Mesodermal cell (in vitro differentiated cells): ENCODE data around the gene SPCS2.
"Not testable (repeated sequence)": the region's sequence is repeated elsewhere in the genome, so short reads cannot be mapped to it uniquely, and the experiment has no call there.

Experiments
- H3K27ac ChIP-seq: 2 replicates; pipeline ENCODE4 v1.7.0; 2013; ENCODE audit warnings: mild to moderate bottlenecking, low read depth, low read length, moderate library complexity; ENCODE audit not compliant: severe bottlenecking
- H3K36me3 ChIP-seq: 2 replicates; pipeline ENCODE4 v1.7.1; 2013; ENCODE audit warnings: mild to moderate bottlenecking, low read length, moderate library complexity; ENCODE audit not compliant: control insufficient read depth, insufficient read depth
- H3K4me1 ChIP-seq: one replicate; pipeline ENCODE4 v1.7.1; 2013; ENCODE audit warnings: mild to moderate bottlenecking, low read length; ENCODE audit not compliant: insufficient read depth, control insufficient read depth, poor library complexity, severe bottlenecking
- H3K4me3 ChIP-seq: 2 replicates; pipeline ENCODE4 v1.7.0; 2013; ENCODE audit warnings: low read length, control low read depth, mild to moderate bottlenecking; ENCODE audit not compliant: insufficient read depth, poor library complexity, severe bottlenecking; ENCODE audit errors: extremely low read depth
- H3K9me3 ChIP-seq: 2 replicates; pipeline ENCODE4 v1.7.1; 2013; ENCODE audit warnings: mild to moderate bottlenecking, low read length, moderate library complexity; ENCODE audit not compliant: control insufficient read depth
- WGBS, 2 experiments: methylation state at CpG; one replicate each; pipeline ENCODE4 v1.1.5; 2013; ENCODE audit warnings: missing lambda C conversion rate in 2 of 2; ENCODE audit not compliant: insufficient coverage in 2 of 2; 5-methylcytosine and 5-hydroxymethylcytosine counted together

SPCS2 gene

GRCh38 chr11:74971424-74971823 is 22.4 kb downstream of the SPCS2 start:
- Histone ChIP-seq H3K9me3 (no peaks in the 10 kb centered on the region), H3K36me3 (peaks cover 84% of the 10 kb centered on the region), H3K4me1 (no peaks in the 10 kb centered on the region), H3K4me3 (no peak overlapping the region), H3K27ac (no peak overlapping the region)
- WGBS, 2 experiments, result 91 to 95% methylated on average over 2 of the region's 6 CpGs

DNA sequence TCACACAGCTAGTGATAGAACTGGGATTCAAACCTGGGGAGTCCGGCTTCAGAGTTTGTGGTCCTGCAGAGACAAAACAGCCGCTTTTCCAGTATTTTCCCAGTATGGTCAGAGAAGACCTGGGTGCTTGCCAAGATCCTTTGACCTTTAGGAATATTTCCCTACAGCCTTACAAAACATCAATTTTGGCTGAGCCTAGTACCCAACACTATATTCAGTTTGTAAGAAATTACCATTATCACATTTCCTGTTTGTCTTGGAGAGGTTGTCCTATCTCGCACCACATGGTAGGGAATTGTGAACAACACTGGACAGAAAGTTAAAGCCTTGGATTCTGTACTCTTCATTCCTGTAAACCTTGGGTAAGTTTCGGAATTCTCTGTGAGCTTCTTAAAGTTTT is 29.0 kb downstream of the SPCS2 start:
- Histone ChIP-seq H3K36me3 (peaks cover 63% of the 10 kb centered on the region), H3K4me1 (no peaks in the 10 kb centered on the region), H3K27ac (no peak overlapping the region), H3K4me3 (no peak overlapping the region), H3K9me3 (no peaks in the 10 kb centered on the region)
- 95 to 96% methylated on average over 3 of the region's 4 CpGs for WGBS, 2 experiments

DNA sequence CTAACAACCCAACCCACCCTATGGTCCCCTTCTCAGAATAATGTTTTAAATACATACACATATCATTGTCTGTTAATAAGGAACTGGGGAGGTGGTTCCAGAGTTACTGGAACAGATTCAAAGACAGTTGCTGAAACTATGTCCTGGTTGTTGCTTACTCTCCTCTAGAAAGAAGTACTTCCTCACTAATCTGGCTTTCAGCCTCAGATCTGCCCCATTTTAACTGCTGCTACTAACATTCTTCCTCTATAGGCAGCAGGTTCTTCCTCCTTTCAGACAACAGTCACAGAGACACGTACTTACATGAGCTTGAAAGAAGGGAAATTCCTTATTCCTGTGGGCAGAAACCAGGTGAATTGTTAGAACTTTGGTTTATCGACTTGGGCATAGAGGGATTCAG is 31.6 kb downstream of the SPCS2 start:
- Histone ChIP-seq H3K9me3 (no peaks in the 10 kb centered on the region), H3K36me3 (peaks cover 41% of the 10 kb centered on the region), H3K4me3 (no peak overlapping the region), H3K27ac (no peak overlapping the region), H3K4me1 (no peaks in the 10 kb centered on the region)
- 95 to 100% methylated on average over 1 to 2 of the region's 2 CpGs for WGBS, 2 experiments

DNA sequence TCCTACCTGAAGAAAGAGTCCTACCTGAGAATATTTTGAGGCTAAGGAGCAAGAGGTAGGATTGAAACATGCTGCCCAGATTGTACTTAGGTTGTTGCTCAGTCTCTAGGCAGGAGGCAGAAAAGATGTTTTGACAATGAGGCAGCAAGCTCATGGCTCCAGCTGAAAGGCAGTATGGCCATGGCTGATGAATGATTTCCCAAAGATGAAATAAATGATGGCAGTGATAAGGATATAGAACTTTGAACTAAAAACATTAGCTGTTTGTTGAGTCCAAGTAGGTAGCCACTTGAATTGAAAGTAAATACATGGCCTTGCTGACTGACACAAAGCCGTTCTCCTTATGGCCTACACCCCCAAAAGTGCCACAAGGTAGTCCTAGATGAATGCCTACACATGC is 32.8 kb downstream of the SPCS2 start:
- Histone ChIP-seq H3K9me3 (no peaks in the 10 kb centered on the region), H3K4me3 (no peak overlapping the region), H3K4me1 (no peaks in the 10 kb centered on the region), H3K36me3 (peaks cover 29% of the 10 kb centered on the region), H3K27ac (no peak overlapping the region)
- 100% methylated on average over 1 of the region's 1 CpG; no CpG with 5 or more reads in 1 of the 2 experiments for WGBS, 2 experiments

- no peak overlapping the region for H3K4me3 ChIP-seq
- no peaks in the 10 kb centered on the region for H3K9me3 ChIP-seq
- no peak overlapping the region for H3K27ac ChIP-seq
- H3K4me1 ChIP-seq, result no peaks in the 10 kb centered on the region
- WGBS, 2 experiments, result 92 to 100% methylated on average over 1 to 2 of the region's 3 CpGs
- H3K36me3 ChIP-seq, result peaks cover 14% of the 10 kb centered on the region
Measured at GRCh38 chr11:74984070-74984469, 35.0 kb downstream of the SPCS2 start.

- peaks cover 10% of the 10 kb centered on the region for H3K36me3 ChIP-seq
- no peaks in the 10 kb centered on the region for H3K4me1 ChIP-seq
- no peaks in the 10 kb centered on the region for H3K9me3 ChIP-seq
- H3K27ac ChIP-seq, result no peak overlapping the region
- 90 to 100% methylated on average over 1 to 2 of the region's 2 CpGs for WGBS, 2 experiments
- H3K4me3 ChIP-seq, result no peak overlapping the region
Measured at GRCh38 chr11:74984730-74985129, 35.7 kb downstream of the SPCS2 start.

GRCh38 chr11:74988541-74989259 is 39.6 kb downstream of the SPCS2 start, which contains the start of gene NEU3:
Gene NEU3, plus strand, starts transcription at chr11:74988933. Its CDS starts 128 bp downstream, at chr11:74989061.
- WGBS, 2 experiments, result 0 to 1% methylated on average over 35 to 39 of the region's 46 CpGs
- Histone ChIP-seq H3K4me3 (peak within 1 kb of the TSS; percentile 74), H3K27ac (peak within 1 kb of the TSS; percentile 59), H3K4me1 (no peaks in the 10 kb centered on the region), H3K36me3 (no peaks in the 10 kb centered on the region), H3K9me3 (no peaks in the 10 kb centered on the region)

DNA sequence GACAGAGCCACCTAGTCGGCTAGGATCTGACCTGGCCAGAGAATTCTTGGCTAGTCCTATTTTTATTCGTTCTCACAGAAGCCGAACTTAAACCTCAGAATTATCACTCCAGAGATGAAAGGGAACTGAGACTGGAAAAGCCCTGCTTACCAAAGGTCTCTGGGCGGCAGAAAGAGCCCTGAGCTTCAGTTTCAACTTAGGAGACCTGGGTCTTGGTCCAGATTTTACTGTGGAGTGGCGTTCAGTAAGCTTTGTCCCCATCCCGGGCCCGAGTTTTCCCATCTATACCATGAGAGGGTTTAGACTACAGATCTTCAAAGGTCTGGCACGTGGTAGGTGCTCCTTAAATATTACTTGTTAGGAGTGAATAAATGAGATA is 40.2 kb downstream of the SPCS2 start:
- Histone ChIP-seq H3K27ac (peak overlapping the region; percentile 59), H3K36me3 (peaks cover 2% of the 10 kb centered on the region), H3K9me3 (no peaks in the 10 kb centered on the region), H3K4me3 (peak overlapping the region; percentile 74), H3K4me1 (no peaks in the 10 kb centered on the region)
- WGBS, 2 experiments, result 5 to 21% methylated on average over 4 to 6 of the region's 8 CpGs

GRCh38 chr11:74990150-74990549 is 41.1 kb downstream of the SPCS2 start:
- not testable (repeated sequence) for H3K4me3 ChIP-seq, H3K9me3 ChIP-seq, H3K4me1 ChIP-seq, H3K27ac ChIP-seq
- H3K36me3 ChIP-seq, result peaks cover 11% of the 10 kb centered on the region
- WGBS, 2 experiments, result 93 to 100% methylated on average over 3 to 4 of the region's 4 CpGs

GRCh38 chr11:74990941-74991340 is 41.9 kb downstream of the SPCS2 start:
- no peak overlapping the region for H3K27ac ChIP-seq
- no CpG with 5 or more reads among the region's 1 CpG for WGBS, 2 experiments

DNA sequence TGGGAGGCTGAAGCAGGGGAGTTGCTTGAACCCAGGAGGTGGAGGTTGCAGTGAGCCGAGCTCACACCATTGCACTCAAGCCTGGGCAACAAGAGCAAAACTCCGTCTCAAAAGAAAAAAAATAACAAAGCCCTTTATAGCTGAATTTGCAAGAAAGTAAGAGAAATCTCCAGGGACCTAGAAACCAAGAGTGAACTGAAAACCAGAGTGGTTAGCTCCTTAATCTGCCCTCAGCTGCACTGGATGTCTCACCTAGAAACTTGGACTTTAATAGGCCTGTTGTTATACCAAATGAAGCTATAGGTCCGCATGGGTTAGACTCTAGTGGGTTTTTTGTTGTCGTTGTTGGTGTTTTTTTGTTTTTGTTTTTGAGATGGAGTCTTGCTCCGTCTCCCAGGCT is 43.8 kb downstream of the SPCS2 start:
- H3K36me3 ChIP-seq, result peaks cover 28% of the 10 kb centered on the region
- WGBS, 2 experiments, result 90 to 98% methylated on average over 3 to 4 of the region's 5 CpGs
- no peaks in the 10 kb centered on the region for H3K4me1 ChIP-seq
- H3K27ac ChIP-seq, result no peak overlapping the region
- no peak overlapping the region for H3K4me3 ChIP-seq
- no peaks in the 10 kb centered on the region for H3K9me3 ChIP-seq

More at GRCh38 chr11:74990941-74991340, 41.9 kb downstream of the SPCS2 start:
- Histone ChIP-seq H3K4me3 (no peak overlapping the region), H3K4me1 (no peaks in the 10 kb centered on the region), H3K9me3 (no peaks in the 10 kb centered on the region), H3K36me3 (peaks cover 16% of the 10 kb centered on the region)
